CD4-positive, alpha-beta T cell treated with Interferon alpha-2 for 1 hour (primary cell): ENCODE measurements around the gene BARHL2.

Source experiments
- DNase-seq, 2 donors: peaks; one replicate each; pipeline ENCODE4 v3.0.0-alpha.2; 2020 to 2022

Gene BARHL2

DNA sequence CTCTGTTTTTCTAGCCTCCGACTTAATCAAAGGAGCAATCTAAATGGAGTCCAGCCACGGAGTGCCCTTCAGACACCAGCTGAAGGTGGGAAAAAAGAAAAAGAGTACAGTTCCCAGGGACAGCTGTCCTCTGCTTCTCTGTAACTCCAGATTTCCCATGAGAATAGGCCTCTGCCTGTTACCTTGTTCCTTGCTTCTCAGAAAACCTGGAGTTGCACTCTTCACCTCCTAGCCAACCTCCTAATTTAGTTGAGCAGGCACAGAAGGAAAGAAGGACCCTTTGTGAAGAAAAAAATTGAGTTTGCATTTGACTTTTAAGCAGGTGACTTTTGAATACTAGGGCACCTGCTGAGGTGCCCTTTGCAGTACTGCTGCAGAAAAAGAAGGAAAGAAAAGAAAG is 8.3 kb downstream of the BARHL2 start:
- DNase-seq = no peak

DNA sequence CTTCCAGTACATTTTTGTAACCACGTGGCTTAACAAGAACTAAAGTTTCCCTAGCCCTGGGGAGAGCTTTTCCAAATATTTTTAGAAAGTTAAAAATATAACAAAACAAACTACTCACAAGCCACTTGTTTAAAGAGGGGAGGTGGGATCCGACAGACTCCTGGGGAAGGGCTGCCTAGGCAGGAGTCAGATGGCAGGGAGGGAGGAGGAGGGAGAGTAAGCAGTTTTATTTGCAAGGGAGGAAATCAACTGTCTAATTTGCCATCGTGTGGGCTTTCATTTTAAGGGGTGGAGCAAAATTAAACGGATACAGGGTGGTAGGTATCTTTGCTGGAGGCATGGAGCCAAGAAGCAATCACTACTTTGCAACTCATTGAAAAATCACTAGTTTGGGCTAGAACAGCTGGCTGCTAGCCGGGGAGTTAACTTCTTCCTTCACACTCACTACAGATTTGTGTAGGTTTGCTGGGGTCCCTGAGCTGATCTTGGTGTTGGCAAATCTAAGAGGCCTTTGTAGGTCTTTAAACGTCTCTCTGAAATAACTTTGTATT is 8.8 kb downstream of the BARHL2 start:
- no peak for DNase-seq

DNA sequence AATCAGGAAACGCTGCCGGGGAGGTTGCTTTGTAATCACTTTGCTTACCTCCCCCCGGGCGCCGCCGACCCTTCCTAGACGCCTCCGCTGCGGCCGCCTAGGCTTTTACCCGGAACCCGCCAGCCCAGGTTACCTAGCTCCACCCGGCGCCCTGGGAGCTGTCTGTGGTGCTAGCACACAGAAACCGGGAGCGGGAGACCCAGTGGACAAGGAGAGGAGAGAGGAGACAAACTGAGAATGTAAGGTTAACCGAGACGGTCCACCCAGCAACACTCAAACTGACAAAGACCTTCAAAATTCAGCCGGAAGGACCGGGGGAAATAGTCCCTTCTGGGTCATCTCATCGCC is 9.8 kb downstream of the BARHL2 start:
- DNase-seq = no peak

DNA sequence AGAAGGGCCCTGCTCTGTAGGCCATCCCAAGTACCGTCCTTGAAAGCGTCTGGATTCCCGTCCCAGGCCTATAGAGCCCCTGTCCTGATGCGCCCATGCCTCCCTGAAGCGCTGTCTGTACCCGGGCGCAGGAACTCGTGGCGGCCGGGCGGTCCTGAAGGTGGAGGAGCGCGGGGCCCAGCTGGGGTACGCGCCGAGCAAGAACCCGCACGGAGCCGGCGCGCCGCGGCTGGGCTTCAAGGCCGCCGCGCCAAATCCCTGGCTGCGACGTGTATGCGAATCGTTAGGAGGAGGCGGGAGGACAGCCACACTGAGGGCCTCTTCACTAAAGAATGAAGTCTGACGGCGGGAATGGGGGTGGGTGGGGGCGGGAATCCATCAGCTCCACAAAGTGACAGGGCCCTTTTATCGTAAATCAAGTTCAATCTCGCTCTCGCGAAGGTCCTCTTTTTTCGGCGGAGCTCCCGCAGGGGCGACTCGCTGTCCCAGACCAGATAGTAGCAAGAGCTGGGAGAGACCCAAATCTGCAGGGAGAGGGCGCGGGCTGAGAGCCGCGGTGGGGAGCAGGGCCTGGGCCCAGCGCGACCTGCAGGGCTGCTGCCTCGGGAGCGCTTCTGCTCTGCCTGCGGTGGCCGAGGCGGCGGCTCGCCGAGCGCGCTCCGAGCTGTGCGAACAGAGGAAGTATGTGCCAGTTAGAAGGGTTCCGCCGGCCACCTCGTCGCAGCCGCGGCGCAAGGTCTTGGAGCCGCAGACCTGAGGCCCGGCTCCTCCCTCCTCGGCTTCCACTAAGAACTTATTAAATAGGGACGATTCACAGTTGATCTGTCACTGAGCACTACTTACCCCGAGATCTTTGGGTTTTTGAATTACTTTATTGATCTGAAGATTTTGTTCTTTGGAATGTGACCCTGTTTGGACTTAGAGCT is 10.4 kb downstream of the BARHL2 start:
- DNase-seq = no peak

DNA sequence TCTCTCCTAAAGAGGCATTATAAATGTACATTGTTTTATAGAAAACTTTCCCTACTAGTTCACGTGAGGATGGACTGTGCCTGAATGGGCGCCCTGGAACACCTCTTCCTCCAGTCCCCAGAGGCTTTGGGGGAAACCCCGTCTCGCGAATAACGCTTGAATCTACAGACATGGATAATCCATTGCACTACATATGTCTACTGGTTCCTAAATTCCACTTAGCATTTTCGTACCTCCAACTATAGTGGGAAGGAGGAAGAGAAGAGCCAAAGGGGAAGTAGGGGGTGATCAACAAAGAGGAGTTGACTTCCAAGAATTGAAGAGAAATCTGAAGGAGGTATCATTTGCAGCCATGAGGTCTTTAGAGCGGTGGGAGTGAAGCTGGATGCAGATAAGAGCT is 11.1 kb downstream of the BARHL2 start:
- DNase-seq = no peak

DNA sequence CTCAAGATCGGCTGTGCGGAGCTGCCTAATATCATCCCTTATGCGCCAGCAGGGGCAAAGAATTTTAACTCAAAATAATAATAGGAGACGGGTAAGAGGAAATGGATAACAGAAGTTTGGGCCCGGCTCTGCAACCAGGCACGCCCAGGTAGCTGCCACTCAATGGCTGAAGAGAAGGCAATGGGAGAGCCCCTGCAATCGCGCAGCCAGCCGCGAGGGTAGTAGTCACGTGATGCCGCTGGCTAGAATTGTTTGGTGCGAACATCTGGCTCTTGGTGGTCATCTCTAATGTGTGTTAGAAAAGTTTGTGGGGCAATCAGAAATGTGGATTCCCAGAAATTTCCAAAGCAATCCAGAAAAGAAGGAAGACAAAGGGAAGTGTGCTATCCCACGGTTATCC is 12.3 kb downstream of the BARHL2 start:
- no peak for DNase-seq

DNA sequence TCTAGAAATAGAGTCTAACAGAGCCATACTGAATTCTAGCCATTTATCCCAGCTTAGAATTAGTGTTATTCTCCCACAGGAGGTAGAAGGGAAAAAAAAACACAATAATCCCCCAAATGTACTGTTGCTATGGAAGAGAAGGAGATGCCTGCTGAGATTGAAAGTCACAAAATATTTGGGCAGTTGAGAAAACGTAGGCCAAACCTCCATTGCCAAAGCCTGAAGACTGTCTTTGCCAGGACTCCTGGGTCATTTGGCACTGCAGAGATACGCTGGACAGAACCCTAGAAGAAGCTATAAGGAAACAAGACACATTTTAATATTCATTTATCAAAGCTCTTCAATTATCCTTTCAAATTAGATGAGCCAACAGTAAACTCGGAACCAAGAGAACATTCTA is 22.3 kb downstream of the BARHL2 start:
- no peak for DNase-seq

DNA sequence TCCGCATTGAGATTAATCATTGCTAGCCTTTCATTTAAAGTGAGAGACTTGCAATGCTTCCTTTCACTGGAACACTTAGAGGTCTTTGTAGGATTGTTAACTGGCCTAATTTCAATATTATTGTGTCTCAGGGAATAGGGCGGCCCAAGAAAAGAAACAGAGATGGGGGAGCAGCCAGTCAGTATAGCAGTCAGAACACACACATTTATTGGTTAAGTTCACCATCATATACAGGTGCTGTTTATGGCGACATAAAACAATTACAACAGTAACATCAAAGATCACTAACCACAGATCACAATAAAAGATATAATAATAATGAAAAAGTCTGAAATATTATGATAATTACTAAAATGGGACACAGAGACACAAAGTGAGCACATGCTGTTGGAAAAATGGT is 29.4 kb downstream of the BARHL2 start:
- DNase-seq = no peak

DNA sequence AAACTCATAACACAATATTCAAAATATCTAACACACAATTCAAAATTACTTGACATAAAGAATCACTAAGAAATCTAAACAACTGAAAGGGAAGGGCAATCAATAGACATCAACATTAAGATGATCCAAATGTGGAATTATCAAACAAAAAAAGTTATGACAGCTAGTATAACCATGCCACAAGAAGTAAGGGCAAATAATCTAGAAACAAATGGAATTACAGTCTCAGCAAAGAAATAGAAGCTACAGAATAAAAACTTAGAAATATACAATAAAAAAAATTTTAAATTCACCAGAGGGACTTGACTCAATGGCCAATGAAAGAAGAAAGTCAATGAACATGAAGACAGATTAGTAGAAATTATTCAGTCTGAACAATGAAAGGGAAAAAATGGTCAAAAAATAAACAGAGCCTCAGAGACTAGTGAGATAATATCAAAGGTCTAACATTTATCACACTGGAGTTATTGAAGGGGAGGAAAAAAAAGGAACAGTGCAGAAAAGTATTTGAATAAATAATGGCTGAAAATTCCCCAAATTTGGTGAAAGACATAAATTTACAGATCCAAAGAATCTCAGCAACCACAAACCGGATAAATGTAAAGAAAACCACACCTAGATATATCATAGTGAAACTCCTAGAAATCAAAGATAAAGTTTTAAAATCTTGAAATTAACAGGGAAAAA is 41.8 kb downstream of the BARHL2 start:
- DNase-seq = no peak

DNA sequence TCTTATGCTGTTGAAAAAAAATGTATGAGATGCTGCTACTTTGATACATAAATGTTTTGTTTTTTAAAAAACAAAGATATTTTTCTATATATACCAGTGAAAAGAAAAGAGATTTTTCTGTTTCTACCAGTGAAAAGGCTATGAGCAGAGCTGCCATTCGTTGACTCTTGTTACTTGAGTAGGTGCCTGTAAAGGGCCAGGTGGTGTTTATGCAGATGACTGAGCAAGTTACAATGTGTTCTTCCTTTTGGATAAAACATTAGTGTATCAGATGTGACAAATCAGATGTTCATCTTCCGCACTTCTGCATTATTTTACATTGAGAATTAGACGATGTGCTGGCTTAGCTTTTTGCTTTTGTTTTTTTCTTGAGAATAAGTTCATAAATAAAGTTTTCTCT is 45.4 kb downstream of the BARHL2 start:
- no peak for DNase-seq

DNA sequence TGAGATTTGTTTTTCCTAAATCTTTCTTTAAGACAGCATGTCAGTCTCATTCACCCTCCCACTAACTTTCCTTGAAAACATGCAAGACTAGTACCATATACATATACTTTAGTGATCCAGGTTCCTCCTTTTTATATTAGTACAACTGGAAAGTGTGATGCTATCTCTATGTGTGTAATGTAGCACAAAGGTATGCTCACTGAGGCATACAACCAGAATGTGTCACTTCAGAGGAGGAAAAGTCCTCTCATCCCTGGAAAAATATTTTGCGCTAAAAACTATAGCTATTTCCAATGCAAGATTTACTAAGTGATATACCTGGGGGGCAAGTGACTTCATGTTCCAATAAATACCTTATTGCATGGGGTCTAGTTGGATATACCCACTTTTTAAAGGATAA is 45.9 kb downstream of the BARHL2 start:
- DNase-seq = no peak
